NCI-H187 (cell line): ENCODE results near the gene GBE1.

Experiments used
- DNase-seq, 2 experiments: peaks; one replicate each; lab custom pipeline; 2025; lab: John Stamatoyannopoulos, UW

The GBE1 gene

GRCh38 chr3:81699536-81700320 is 61.7 kb downstream of the GBE1 start:
- DNase-seq = no peak

- DNase-seq = no peak
Observed at GRCh38 chr3:81696090-81696489, 65.4 kb downstream of the GBE1 start.

GRCh38 chr3:81695302-81695701 is 66.1 kb downstream of the GBE1 start:
- no peak for DNase-seq

GRCh38 chr3:81694662-81695061 is 66.8 kb downstream of the GBE1 start:
- no peak for DNase-seq

- DNase-seq = no peak
Observed at GRCh38 chr3:81692766-81693165, 68.7 kb downstream of the GBE1 start.

- no peak for DNase-seq
Observed at GRCh38 chr3:81689617-81690016, 71.8 kb downstream of the GBE1 start.

- no peak for DNase-seq
Observed at GRCh38 chr3:81684751-81685395, 76.6 kb downstream of the GBE1 start.

GRCh38 chr3:81676706-81677456 is 84.6 kb downstream of the GBE1 start:
- DNase-seq = no peak

- DNase-seq = no peak
Observed at GRCh38 chr3:81674690-81675089, 86.8 kb downstream of the GBE1 start.

GRCh38 chr3:81668283-81668682 is 93.2 kb downstream of the GBE1 start:
- DNase-seq = no peak

- DNase-seq = no peak
Observed at GRCh38 chr3:81666502-81667121, 94.8 kb downstream of the GBE1 start.

- no peak for DNase-seq
Observed at GRCh38 chr3:81663114-81663513, 98.3 kb downstream of the GBE1 start.

GRCh38 chr3:81660036-81660435 is 101.4 kb downstream of the GBE1 start:
- DNase-seq = no peak

- no peak for DNase-seq
Observed at GRCh38 chr3:81658322-81658997, 103.0 kb downstream of the GBE1 start.

- DNase-seq = no peak
Observed at GRCh38 chr3:81651139-81651538, 110.3 kb downstream of the GBE1 start.

GRCh38 chr3:81650187-81650586 is 111.3 kb downstream of the GBE1 start:
- DNase-seq = no peak

GRCh38 chr3:81645248-81645647 is 116.2 kb downstream of the GBE1 start:
- DNase-seq = no peak

- no peak for DNase-seq
Observed at GRCh38 chr3:81643721-81644120, 117.7 kb downstream of the GBE1 start.

- no peak for DNase-seq
Observed at GRCh38 chr3:81638480-81638879, 123.0 kb downstream of the GBE1 start.

- no peak for DNase-seq
Observed at GRCh38 chr3:81632659-81633058, 128.8 kb downstream of the GBE1 start.

- no peak for DNase-seq
Observed at GRCh38 chr3:81624756-81625155, 136.7 kb downstream of the GBE1 start.

- no peak for DNase-seq
Observed at GRCh38 chr3:81622395-81622794, 139.1 kb downstream of the GBE1 start.
